Endothelial cell (in vitro differentiated cells): ENCODE results near the gene ZC3H7A. TPM values are rescaled to one million over a fixed set of nuclear protein-coding genes. Genes with fewer than 3 reads are reported as not detected.

Source experiments
- DNase-seq: peaks from one replicate; pipeline ENCODE4 v3.0.0; 2021; ENCODE audit warnings: low spot score
- H3K27ac Mint-ChIP-seq: one replicate; pipeline ENCODE4 v1.8.0; 2021; ENCODE audit warnings: mixed read lengths, inconsistent platforms; ENCODE audit not compliant: unreplicated experiment
- H3K27me3 Mint-ChIP-seq: one replicate; pipeline ENCODE4 v1.8.0; 2021; ENCODE audit warnings: mild to moderate bottlenecking, moderate library complexity, mixed read lengths, inconsistent platforms; ENCODE audit not compliant: unreplicated experiment
- H3K36me3 Mint-ChIP-seq: one replicate; pipeline ENCODE4 v1.8.0; 2021; ENCODE audit warnings: mild to moderate bottlenecking, low read depth, mixed read lengths, inconsistent platforms; ENCODE audit not compliant: unreplicated experiment
- H3K4me1 Mint-ChIP-seq: one replicate; pipeline ENCODE4 v1.8.0; 2021; ENCODE audit warnings: mild to moderate bottlenecking, mixed read lengths, inconsistent platforms; ENCODE audit not compliant: unreplicated experiment
- H3K4me3 Mint-ChIP-seq: one replicate; pipeline ENCODE4 v1.8.0; 2021; ENCODE audit warnings: mild to moderate bottlenecking, mixed read lengths, inconsistent platforms; ENCODE audit not compliant: unreplicated experiment
- H3K9me3 Mint-ChIP-seq: one replicate; pipeline ENCODE4 v1.8.0; 2021; ENCODE audit warnings: mixed read lengths, inconsistent platforms; ENCODE audit not compliant: unreplicated experiment
- CTCF ChIP-seq: fragments of 200-600 bp; sonication (generic); IDR thresholded peaks from one replicate; pipeline ENCODE4 v1.5.0; 2021; ENCODE audit warnings: antibody characterized with exemption; ENCODE audit not compliant: unreplicated experiment
- total RNA-seq: library from RNA; stranded (reverse); fragmentation: NEBNext Ultra II Directional; extraction: Animal tissue kit (Norgen Biotek cat#: 25700); gene quantifications from one replicate; pipeline ENCODE4 v1.2.1, GENCODE V29; 2021; ENCODE audit not compliant: unreplicated experiment

Gene ZC3H7A
- total RNA-seq, 1 donor from 2014 or later: 84.7 TPM

- DNase-seq: no peak
- TF ChIP-seq CTCF: no peak
- no peaks in the 10 kb centered on the region for H3K27me3 Mint-ChIP-seq
- H3K9me3 Mint-ChIP-seq: no peaks in the 10 kb centered on the region
- H3K36me3 Mint-ChIP-seq: peaks cover 36% of the 10 kb centered on the region
- H3K4me1 Mint-ChIP-seq: no peaks in the 10 kb centered on the region
- no peak overlapping the region for H3K27ac Mint-ChIP-seq
- no peak overlapping the region for H3K4me3 Mint-ChIP-seq
Measured at GRCh38 chr16:11762431-11762830, 34.6 kb downstream of the ZC3H7A start.

- no peak for TF ChIP-seq CTCF
- Mint-ChIP-seq H3K36me3 (peaks cover 41% of the 10 kb centered on the region), H3K9me3 (no peaks in the 10 kb centered on the region), H3K27ac (no peak overlapping the region), H3K4me3 (no peak overlapping the region), H3K4me1 (no peaks in the 10 kb centered on the region), H3K27me3 (no peaks in the 10 kb centered on the region)
- no peak for DNase-seq
Measured at GRCh38 chr16:11759997-11760396, 37.1 kb downstream of the ZC3H7A start.

- H3K36me3 Mint-ChIP-seq: peaks cover 44% of the 10 kb centered on the region
- TF ChIP-seq CTCF: no peak
- no peaks in the 10 kb centered on the region for H3K27me3 Mint-ChIP-seq
- peak overlapping the region; percentile 8 for H3K4me3 Mint-ChIP-seq
- H3K4me1 Mint-ChIP-seq: no peaks in the 10 kb centered on the region
- no peaks in the 10 kb centered on the region for H3K9me3 Mint-ChIP-seq
- no peak overlapping the region for H3K27ac Mint-ChIP-seq
- DNase-seq: no peak
Measured at GRCh38 chr16:11759163-11759834, 37.8 kb downstream of the ZC3H7A start.

GRCh38 chr16:11757671-11758545 is 39.1 kb downstream of the ZC3H7A start:
- no peaks in the 10 kb centered on the region for H3K4me1 Mint-ChIP-seq
- H3K9me3 Mint-ChIP-seq: no peaks in the 10 kb centered on the region
- peaks cover 45% of the 10 kb centered on the region for H3K36me3 Mint-ChIP-seq
- DNase-seq: no peak
- TF ChIP-seq CTCF: no peak
- peaks cover 2% of the 10 kb centered on the region for H3K27me3 Mint-ChIP-seq
- H3K27ac Mint-ChIP-seq: no peak overlapping the region
- no peak overlapping the region for H3K4me3 Mint-ChIP-seq

GRCh38 chr16:11756248-11756647 is 40.8 kb downstream of the ZC3H7A start:
- no peak for DNase-seq
- Mint-ChIP-seq H3K4me3 (no peak overlapping the region), H3K27me3 (peaks cover 2% of the 10 kb centered on the region), H3K4me1 (no peaks in the 10 kb centered on the region), H3K9me3 (no peaks in the 10 kb centered on the region), H3K36me3 (peaks cover 46% of the 10 kb centered on the region), H3K27ac (no peak overlapping the region)
- TF ChIP-seq CTCF: no peak
